IMR-90 (cell line): Measurements from ENCODE around the gene GLT1D1. TPM values are rescaled to one million over a fixed set of nuclear protein-coding genes. Genes with fewer than 3 reads are reported as not detected.

ENCODE experiments used
- ATAC-seq: fragments of 200-7000 bp; cut with Tn5 transposase; 2 replicates; pipeline ENCODE4 v1.9.1; 2020; ENCODE audit warnings: low read depth, mild to moderate bottlenecking, moderate library complexity
- BruUV-seq: library from RNA; stranded (reverse); fragments of 400-500 nt; replicated peaks from 2 replicates; lab custom pipeline; 2021; lab: Mats Ljungman, UMichigan
- CTCF ChIA-PET: fragments of 300-600 bp; formaldehyde crosslinking; extraction: SDS; loops from one replicate; lab custom pipeline; 2021; ENCODE audit warnings: antibody characterized with exemption; lab: Yijun Ruan, JAX
- POLR2A ChIA-PET: fragments of 300-600 bp; sonication (Branson Sonifier 250); formaldehyde crosslinking; loops from one replicate; lab custom pipeline; 2022; ENCODE audit warnings: antibody characterized with exemption; ENCODE audit not compliant: unreplicated experiment; lab: Charles Lee
- DNase-seq: peaks from one replicate; pipeline ENCODE4 v3.0.0; 2013
- H2AFZ ChIP-seq: replicated peaks from 2 replicates; pipeline ENCODE3; 2013; ENCODE audit warnings: low read length, mild to moderate bottlenecking; ENCODE audit not compliant: poor library complexity
- H2AK5ac ChIP-seq: 2 replicates; pipeline ENCODE4 v1.6.1; 2013; ENCODE audit warnings: low read depth, low read length, inconsistent platforms
- H2AK9ac ChIP-seq: replicated peaks from 2 replicates; pipeline ENCODE3; 2013; ENCODE audit warnings: mild to moderate bottlenecking, low read depth, low read length, moderate library complexity; ENCODE audit not compliant: poor library complexity
- H2BK120ac ChIP-seq: 2 replicates; pipeline ENCODE4 v1.6.1; 2013; ENCODE audit warnings: low read depth, low read length, inconsistent platforms
- H2BK15ac ChIP-seq: 3 replicates; pipeline ENCODE4 v1.6.1; 2013; ENCODE audit warnings: low read depth, low read length, inconsistent platforms
- H2BK20ac ChIP-seq: 2 replicates; pipeline ENCODE4 v1.6.1; 2013; ENCODE audit warnings: low read depth, mild to moderate bottlenecking, inconsistent platforms, low read length, moderate library complexity
- H2BK5ac ChIP-seq: 2 replicates; pipeline ENCODE4 v1.6.1; 2013; ENCODE audit warnings: mild to moderate bottlenecking, low read depth, low read length, inconsistent platforms; ENCODE audit not compliant: poor library complexity, severe bottlenecking
- H3K14ac ChIP-seq: replicated peaks from 2 replicates; pipeline ENCODE4 v1.6.1; 2013; ENCODE audit warnings: low read depth, low read length, inconsistent platforms
- H3K18ac ChIP-seq: 2 replicates; pipeline ENCODE4 v1.6.1; 2013; ENCODE audit warnings: low read depth, low read length, control low read depth
- H3K23ac ChIP-seq: 2 replicates; pipeline ENCODE4 v1.6.1; 2013; ENCODE audit warnings: low read depth, low read length, inconsistent platforms
- H3K27ac ChIP-seq: 2 replicates; pipeline ENCODE4 v1.5.1; 2013; ENCODE audit warnings: mild to moderate bottlenecking, control low read depth, low read length; ENCODE audit not compliant: insufficient read depth
- H3K27me3 ChIP-seq: 2 replicates; pipeline ENCODE4 v1.6.1; 2013; ENCODE audit warnings: low read length; ENCODE audit not compliant: control insufficient read depth, insufficient read depth
- H3K36me3 ChIP-seq: 2 replicates; pipeline ENCODE4 v1.6.1; 2013; ENCODE audit warnings: low read length, mixed read lengths; ENCODE audit not compliant: control insufficient read depth, insufficient read depth
- H3K4ac ChIP-seq: 2 replicates; pipeline ENCODE4 v1.6.1; 2013; ENCODE audit warnings: low read depth, low read length, inconsistent platforms
- H3K4me1 ChIP-seq: 2 replicates; pipeline ENCODE4 v1.6.1; 2013; ENCODE audit warnings: low read length, mixed read lengths; ENCODE audit not compliant: control insufficient read depth, insufficient read depth
- H3K4me2 ChIP-seq: 2 replicates; pipeline ENCODE4 v1.6.1; 2013; ENCODE audit warnings: low read depth, mild to moderate bottlenecking, control low read depth, low read length, moderate library complexity
- H3K4me3 ChIP-seq: 2 replicates; pipeline ENCODE4 v1.5.1; 2013; ENCODE audit warnings: low read depth, mild to moderate bottlenecking, control low read depth, low read length, moderate library complexity; ENCODE audit not compliant: insufficient read depth
- H3K56ac ChIP-seq: 2 replicates; pipeline ENCODE4 v1.6.1; 2013; ENCODE audit warnings: low read length, inconsistent platforms; ENCODE audit not compliant: insufficient read depth; ENCODE audit errors: extremely low read depth
- H3K79me1 ChIP-seq, 2 experiments: 2 replicates each; pipeline ENCODE4 v1.6.1; 2013; ENCODE audit warnings: low read length in 2 of 2, inconsistent platforms in 1 of 2, low read depth in 1 of 2
- H3K9ac ChIP-seq: 2 replicates; pipeline ENCODE4 v1.6.1; 2013; ENCODE audit warnings: low read depth, low read length, control low read depth
- H3K9me1 ChIP-seq: 2 replicates; pipeline ENCODE4 v1.6.1; 2013; ENCODE audit warnings: low read length, inconsistent platforms; ENCODE audit not compliant: insufficient read depth
- H3K9me3 ChIP-seq: 2 replicates; pipeline ENCODE4 v1.6.1; 2013; ENCODE audit warnings: low read length; ENCODE audit not compliant: control insufficient read depth, insufficient read depth
- H4K20me1 ChIP-seq: 2 replicates; pipeline ENCODE4 v1.6.1; 2013; ENCODE audit warnings: low read length, inconsistent platforms; ENCODE audit not compliant: insufficient read depth
- H4K5ac ChIP-seq: 2 replicates; pipeline ENCODE4 v1.6.1; 2013; ENCODE audit warnings: mild to moderate bottlenecking, low read depth, low read length, control low read depth
- H4K8ac ChIP-seq, 2 experiments: 2 replicates each; pipeline ENCODE4 v1.6.1; 2013; ENCODE audit warnings: low read depth in 2 of 2, low read length in 2 of 2, control low read depth in 1 of 2, inconsistent platforms in 1 of 2
- H4K91ac ChIP-seq: 2 replicates; pipeline ENCODE4 v1.6.1; 2013; ENCODE audit warnings: low read depth, low read length, inconsistent platforms; ENCODE audit not compliant: insufficient read depth
- BHLHE40 ChIP-seq: fragments of 150-350 bp; IDR thresholded peaks from 2 replicates; pipeline ENCODE4 v1.6.1; 2016; ENCODE audit warnings: mild to moderate bottlenecking, low read depth, low read length
- CHD1 ChIP-seq: IDR thresholded peaks from 2 replicates; pipeline ENCODE4 v1.6.1; 2012; ENCODE audit warnings: low read depth, low read length, improper control_type of control experiment
- MAFK ChIP-seq: IDR thresholded peaks from 2 replicates; pipeline ENCODE4 v1.6.1; 2012; ENCODE audit warnings: low read depth, low read length, improper control_type of control experiment
- NFE2L2 ChIP-seq: fragments of 150-350 bp; IDR thresholded peaks from 2 replicates; pipeline ENCODE4 v1.6.1; 2016; ENCODE audit warnings: low read depth, mild to moderate bottlenecking, low read length
- SMC3 ChIP-seq: fragments of 150-350 bp; IDR thresholded peaks from 2 replicates; pipeline ENCODE4 v1.6.1; 2016; ENCODE audit warnings: low read depth, mild to moderate bottlenecking, antibody characterized with exemption, low read length, moderate library complexity
- WGBS, 2 experiments: methylation state at CpG; one replicate each; pipeline versions ENCODE4 v1.1.5 to v1.1.7; 2013; ENCODE audit warnings: missing lambda C conversion rate in 2 of 2; ENCODE audit not compliant: insufficient read length in 1 of 2; ENCODE audit errors: extremely low coverage in 2 of 2; 5-methylcytosine and 5-hydroxymethylcytosine counted together
- dilution Hi-C: fragments of 300-500 bp; cut with HindIII; formaldehyde crosslinking; loops from one replicate; pipeline ENCODE4 v1.14.3; 2018; ENCODE audit warnings: low sequenced_read_pairs; ENCODE audit not compliant: unreplicated experiment
- in situ Hi-C: fragments of 300-500 bp; cut with MboI; formaldehyde crosslinking; loops from 3 replicates; pipeline ENCODE4 v1.14.3; 2019; ENCODE audit warnings: low sequenced_read_pairs, inconsistent platforms, mixed read lengths
- intact Hi-C: fragments of 100-400 bp; cut with micrococcal nuclease; formaldehyde crosslinking; loops from 2 replicates; pipeline ENCODE4 v1.10.0; 2022
- polyA plus RNA-seq, 3 experiments: library from polyadenylated mRNA; depleted of rRNA; stranded (reverse); fragments of >200 nt; gene quantifications; 2 replicates each; pipeline ENCODE4 v1.2.3, GENCODE V29; 2012; ENCODE audit warnings: low replicate concordance in 1 of 3
- total RNA-seq: library from RNA; depleted of rRNA; stranded (reverse); fragments of >200 nt; gene quantifications from 2 replicates; pipeline ENCODE4 v1.2.3, GENCODE V29; 2012
- TF ChIP-seq, protein P1 (sequence below): fragments of 150-350 bp; IDR thresholded peaks from 2 replicates; pipeline ENCODE4 v1.6.1; 2017; ENCODE audit warnings: mild to moderate bottlenecking, antibody characterized with exemption, low read length, low read depth
- TF ChIP-seq, protein P2 (sequence below): conservative IDR thresholded peaks from 2 replicates; pipeline ENCODE4 v1.5.1; 2012; ENCODE audit warnings: mild to moderate bottlenecking, low read depth, low read length, improper control_type of control experiment
- TF ChIP-seq, protein P3 (sequence below): fragments of 150-350 bp; IDR thresholded peaks from 2 replicates; pipeline ENCODE4 v1.6.1; 2016; ENCODE audit warnings: low read depth, mild to moderate bottlenecking, low read length, moderate library complexity, borderline replicate concordance

The GLT1D1 gene
- total and polyA plus RNA-seq, 2 of the 4 experiments (the other 2 are of a cell fraction) = not detected

DNA sequence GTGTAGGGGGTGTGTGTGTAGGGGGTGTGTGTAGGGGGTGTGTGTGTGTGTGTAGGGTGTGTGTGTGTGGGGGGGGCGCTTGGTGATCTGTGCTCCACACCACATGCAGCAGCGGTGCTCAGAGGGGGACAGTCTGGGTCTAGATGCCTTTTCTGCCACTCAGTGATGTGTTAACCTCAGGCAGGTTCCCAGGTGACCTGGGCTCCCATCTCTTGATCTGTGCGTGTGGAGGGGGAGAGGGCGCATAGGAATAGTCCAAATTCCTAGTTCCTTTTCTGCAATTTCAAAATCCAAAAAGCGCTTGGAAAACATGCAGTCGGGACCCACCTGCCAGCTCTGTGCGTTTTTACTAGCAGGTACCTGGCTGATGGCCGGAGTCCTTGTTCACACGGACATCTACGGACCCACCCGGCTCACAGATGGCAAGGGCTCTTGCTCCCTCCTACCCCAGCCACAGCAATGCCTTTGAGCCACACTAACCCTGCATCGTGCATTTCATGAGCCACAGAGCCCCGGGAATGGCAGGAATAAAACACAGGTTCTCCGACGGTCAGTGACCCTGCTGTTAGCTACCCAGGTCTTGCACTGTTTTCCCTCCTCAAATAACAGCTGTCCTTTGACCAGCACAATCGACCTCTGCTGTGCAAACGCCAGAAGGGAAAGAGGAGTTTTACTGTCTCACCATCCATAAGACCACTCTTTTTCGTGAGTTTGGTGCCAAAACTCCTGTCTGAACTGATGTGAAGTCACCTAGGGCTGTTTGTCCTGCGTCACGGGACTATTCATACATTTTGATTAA lies 120.8 kb downstream of the GLT1D1 start:
- dilution Hi-C loops = no loop called here
- Histone ChIP-seq H3K56ac (no peak overlapping the region), H2AK5ac (no peak overlapping the region), H3K9me1 (no peaks in the 10 kb centered on the region), H2BK15ac (no peak overlapping the region), H3K18ac (no peak overlapping the region), H4K5ac (no peak overlapping the region), H2BK120ac (no peak overlapping the region), H2AFZ (no peak overlapping the region), H3K9ac (no peak overlapping the region), H2BK20ac (no peak overlapping the region), H3K4me3 (no peak overlapping the region), H4K91ac (no peak overlapping the region), H4K8ac (no peak overlapping the region), H3K79me1 (no peaks in the 10 kb centered on the region), H3K9me3 (peaks cover 46% of the 10 kb centered on the region), H3K36me3 (no peaks in the 10 kb centered on the region), H4K20me1 (no peaks in the 10 kb centered on the region), H3K27me3 (no peaks in the 10 kb centered on the region), H3K23ac (no peak overlapping the region), H3K4ac (no peak overlapping the region), H3K4me1 (no peaks in the 10 kb centered on the region), H3K14ac (no peak overlapping the region), H3K27ac (no peak overlapping the region), H2AK9ac (no peak overlapping the region), H2BK5ac (no peak overlapping the region), H3K4me2 (no peak overlapping the region)
- POLR2A ChIA-PET = no interaction called here
- TF ChIP-seq BHLHE40 (no peak), SMC3 (no peak), NFE2L2 (no peak), CHD1 (no peak), MAFK (no peak)
- TF ChIP-seq, protein P1, sequence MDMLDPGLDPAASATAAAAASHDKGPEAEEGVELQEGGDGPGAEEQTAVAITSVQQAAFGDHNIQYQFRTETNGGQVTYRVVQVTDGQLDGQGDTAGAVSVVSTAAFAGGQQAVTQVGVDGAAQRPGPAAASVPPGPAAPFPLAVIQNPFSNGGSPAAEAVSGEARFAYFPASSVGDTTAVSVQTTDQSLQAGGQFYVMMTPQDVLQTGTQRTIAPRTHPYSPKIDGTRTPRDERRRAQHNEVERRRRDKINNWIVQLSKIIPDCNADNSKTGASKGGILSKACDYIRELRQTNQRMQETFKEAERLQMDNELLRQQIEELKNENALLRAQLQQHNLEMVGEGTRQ = no peak
- TF ChIP-seq, protein P2, sequence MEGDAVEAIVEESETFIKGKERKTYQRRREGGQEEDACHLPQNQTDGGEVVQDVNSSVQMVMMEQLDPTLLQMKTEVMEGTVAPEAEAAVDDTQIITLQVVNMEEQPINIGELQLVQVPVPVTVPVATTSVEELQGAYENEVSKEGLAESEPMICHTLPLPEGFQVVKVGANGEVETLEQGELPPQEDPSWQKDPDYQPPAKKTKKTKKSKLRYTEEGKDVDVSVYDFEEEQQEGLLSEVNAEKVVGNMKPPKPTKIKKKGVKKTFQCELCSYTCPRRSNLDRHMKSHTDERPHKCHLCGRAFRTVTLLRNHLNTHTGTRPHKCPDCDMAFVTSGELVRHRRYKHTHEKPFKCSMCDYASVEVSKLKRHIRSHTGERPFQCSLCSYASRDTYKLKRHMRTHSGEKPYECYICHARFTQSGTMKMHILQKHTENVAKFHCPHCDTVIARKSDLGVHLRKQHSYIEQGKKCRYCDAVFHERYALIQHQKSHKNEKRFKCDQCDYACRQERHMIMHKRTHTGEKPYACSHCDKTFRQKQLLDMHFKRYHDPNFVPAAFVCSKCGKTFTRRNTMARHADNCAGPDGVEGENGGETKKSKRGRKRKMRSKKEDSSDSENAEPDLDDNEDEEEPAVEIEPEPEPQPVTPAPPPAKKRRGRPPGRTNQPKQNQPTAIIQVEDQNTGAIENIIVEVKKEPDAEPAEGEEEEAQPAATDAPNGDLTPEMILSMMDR = no peak
- TF ChIP-seq, protein P3, sequence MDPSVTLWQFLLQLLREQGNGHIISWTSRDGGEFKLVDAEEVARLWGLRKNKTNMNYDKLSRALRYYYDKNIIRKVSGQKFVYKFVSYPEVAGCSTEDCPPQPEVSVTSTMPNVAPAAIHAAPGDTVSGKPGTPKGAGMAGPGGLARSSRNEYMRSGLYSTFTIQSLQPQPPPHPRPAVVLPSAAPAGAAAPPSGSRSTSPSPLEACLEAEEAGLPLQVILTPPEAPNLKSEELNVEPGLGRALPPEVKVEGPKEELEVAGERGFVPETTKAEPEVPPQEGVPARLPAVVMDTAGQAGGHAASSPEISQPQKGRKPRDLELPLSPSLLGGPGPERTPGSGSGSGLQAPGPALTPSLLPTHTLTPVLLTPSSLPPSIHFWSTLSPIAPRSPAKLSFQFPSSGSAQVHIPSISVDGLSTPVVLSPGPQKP = no peak
- WGBS, 2 experiments = 51% methylated on average over 6 of the region's 20 CpGs; no CpG with 5 or more reads in 1 of the 2 experiments
- CTCF ChIA-PET = no interaction called here
- intact Hi-C loops = no loop called here
- ATAC-seq (no peak), DNase-seq (no peak)
- in situ Hi-C loops = no loop called here
- BruUV-seq = no TSS peak
